Heart right ventricle (tissue), 16 donors: ENCODE results near the gene ZNF205. TPM values are rescaled to one million over a fixed set of nuclear protein-coding genes. Genes with fewer than 3 reads are reported as not detected.

Experiments
- ATAC-seq, 8 donors: fragments of 200-7000 bp; cut with Tn5 transposase; one replicate each; pipeline ENCODE4 v1.9.1; 2020; ENCODE audit warnings: mild to moderate bottlenecking in 8 of 8, moderate library complexity in 8 of 8, moderate number of reproducible peaks in 1 of 8
- DNase-seq, 2 donors: peaks; one replicate each; pipeline ENCODE4 v3.0.0-alpha.2; 2020
- H3K27ac ChIP-seq, 10 donors: fragments of 200-600 bp; sonication (generic) in 2 of 10; one replicate each; pipeline versions ENCODE4 v1.5.0 to v1.8.0; 2020 to 2022; ENCODE audit warnings: mild to moderate bottlenecking in 3 of 10
- H3K27me3 ChIP-seq, 7 donors: fragments of 200-600 bp; one replicate each; pipeline ENCODE4 v1.8.0; 2021 to 2022; ENCODE audit warnings: mild to moderate bottlenecking in 2 of 7
- H3K36me3 ChIP-seq, 9 donors: fragments of 200-600 bp; sonication (generic) in 1 of 9; one replicate each; pipeline versions ENCODE4 v1.5.0 to v1.8.0; 2020 to 2022; ENCODE audit warnings: mild to moderate bottlenecking in 2 of 9
- H3K4me1 ChIP-seq, 9 donors: fragments of 200-600 bp; sonication (generic) in 1 of 9; one replicate each; pipeline versions ENCODE4 v1.5.0 to v1.8.0; 2020 to 2022; ENCODE audit warnings: mild to moderate bottlenecking in 4 of 9
- H3K4me3 ChIP-seq, 10 donors: fragments of 200-600 bp; sonication (generic) in 2 of 10; one replicate each; pipeline versions ENCODE4 v1.5.0 to v1.8.0; 2020 to 2022; ENCODE audit warnings: mild to moderate bottlenecking in 7 of 10, moderate library complexity in 2 of 10
- H3K9me3 ChIP-seq, 11 donors: fragments of 200-600 bp in 10 of 11; sonication (generic) in 2 of 11; one replicate each; pipeline versions ENCODE4 v1.5.0 to v1.8.0; 2013 to 2022; ENCODE audit warnings: mild to moderate bottlenecking in 2 of 11, control low read depth in 1 of 11, moderate library complexity in 1 of 11
- CTCF ChIP-seq, 9 donors: fragments of 200-600 bp; sonication (generic) in 2 of 9; IDR thresholded peaks; one replicate each; pipeline versions ENCODE4 v1.5.0 to v1.8.0; 2021 to 2022; ENCODE audit warnings: antibody characterized with exemption in 9 of 9, mild to moderate bottlenecking in 5 of 9, moderate library complexity in 1 of 9
- WGBS, 2 donors: extraction: QIAGEN DNeasy Blood & Tissue Kit; methylation state at CpG; one replicate each; pipeline ENCODE4 v1.1.7; 2013; ENCODE audit warnings: inconsistent platforms in 1 of 2; 5-methylcytosine and 5-hydroxymethylcytosine counted together
- intact Hi-C, 10 donors: fragments of 100-400 bp; cut with DNase I; formaldehyde crosslinking; loops; one replicate each; pipeline versions ENCODE4 v1.11.1 to v1.14.2; 2022
- polyA plus RNA-seq, 2 donors: library from polyadenylated mRNA; stranded (reverse); fragments of 200-250 nt; gene quantifications; one replicate each; pipeline ENCODE4 v1.2.3, GENCODE V29; 2013
- total RNA-seq, 10 donors: library from RNA; stranded (reverse); fragmentation: NEBNext Ultra II Directional in 3 of 10; extraction: Animal tissue kit (Norgen Biotek cat#: 25700) in 3 of 10; gene quantifications; one replicate each; pipeline versions ENCODE4 v1.2.1 to v1.2.4, GENCODE V29; 2021 to 2023
- donor health status: Arrhythmogenic right ventricular cardiomyopathy.
- donor health status: ischemic (EF 13 %, LVEDD 7.1; RV severe dilation, severe dysfunction).
- donor health status: healthy with polysubstance abuse.
- donor health status: DM: no; HTN: yes; CAD: no.
- donor health status: DM: no; HTN: no; CAD: no.
- donor health status: ischemic (EF 25% LVEDD 6.9; RV normal size, moderate dysfunction).
- donor health status: ischemic (EF 25% LVEDD 5.7; RV mildly dilated, moderate dysfunction).
- donor health status: healthy.
- donor health status: DM: yes; HTN: yes; CAD: no.
- donor health status: Ischemic cardiomyopathy.
- donor health status: ischemic (EF 35%, LVEDD 5.7; RV mildly dilated, moderate dysfunction).
- donor health status: nonischemic (EF 11% LVEDD 7.7; RV severe dilation, severe dysfunction).
- donor health status: DM: yes; HTN: yes; CAD: no.
- donor health status: PGD.
- donor health status: ischemic (EF 29% LVEDD 5.4; RV normal size, mild dysfunction).
- donor health status: nonischemic (EF 23%, LVEDD 6.1; RV moderate dilation, normal function).

ZNF205 gene
- total and polyA plus RNA-seq, 12 donors, result 5.8 to 26.9 (median 8.0) TPM

- Histone ChIP-seq H3K4me1 (peaks cover 7 to 64% (median 47%) of the 10 kb centered on the region in 9 donors), H3K9me3 (no peaks in the 10 kb centered on the region), H3K36me3 (no peaks in the 10 kb centered on the region), H3K4me3 (peak overlapping the region in 6 of 10 donors; percentile 1 to 32 (median 13)), H3K27ac (peak overlapping the region; percentile 63 to 90 (median 84)), H3K27me3 (peaks cover 0 to 4% (median 0%) of the 10 kb centered on the region in 7 donors)
- no peak for TF ChIP-seq CTCF (IDR thresholded peaks at IDR 0.05)
- intact Hi-C loops, result loop anchor here in 2 of 10 donors (5.0 to 10.0 kb wide), 3 partner anchors 35 to 63 kb away; partner anchors contain the start of gene IL32 (in 1 of the 2)
- ATAC-seq (peak in 7 of 8 donors; percentile 3 to 75 (median 61)), DNase-seq (peak in 1 of 2 donors; percentile 77)
- 39 to 44% methylated on average over 27 of the region's 27 CpGs for WGBS, 2 donors
These were observed 10.4 kb upstream of the ZNF205 start for GRCh38 chr16:3101841-3102470.

- Histone ChIP-seq H3K27me3 (no peaks in the 10 kb centered on the region), H3K27ac (peak overlapping the region; percentile 63 to 97 (median 86)), H3K4me3 (peak overlapping the region; percentile 40 to 79 (median 66)), H3K4me1 (peaks cover 6 to 38% (median 32%) of the 10 kb centered on the region in 9 donors), H3K9me3 (no peaks in the 10 kb centered on the region), H3K36me3 (no peaks in the 10 kb centered on the region)
- TF ChIP-seq CTCF (IDR thresholded peaks at IDR 0.05), result peak in 1 of 9 donors; percentile 6
- peak; percentile 89 to 90 for DNase-seq
- WGBS, 2 donors, result 1% methylated on average over 69 to 74 of the region's 74 CpGs
- ATAC-seq, result peak; percentile 91 to 97 (median 94)
- intact Hi-C loops, result loop anchor here in 3 of 10 donors (2.0 to 10.0 kb wide), 3 partner anchors 18 to 58 kb away; no protein-coding TSS in a partner anchor
These were observed 6.0 kb upstream of the ZNF205 start for GRCh38 chr16:3106205-3106928.

- 15 to 18% methylated on average over 19 of the region's 19 CpGs for WGBS, 2 donors
- intact Hi-C loops, result loop anchor here in 2 of 10 donors (5.0 to 10.0 kb wide), 2 partner anchors 56 to 58 kb away; no protein-coding TSS in a partner anchor
These were observed 642 bp downstream of the ZNF205 start for GRCh38 chr16:3112881-3113574.

More at GRCh38 chr16:3112881-3113574, 642 bp downstream of the ZNF205 start:
- peak overlapping the region; percentile 18 to 93 (median 81) for H3K27ac ChIP-seq
- peak in 7 of 8 donors; percentile 23 to 58 (median 44) for ATAC-seq
- H3K4me1 ChIP-seq, result peaks cover 11 to 39% (median 29%) of the 10 kb centered on the region in 9 donors
- peak overlapping the region; percentile 64 to 97 (median 84) for H3K4me3 ChIP-seq
- no peak for TF ChIP-seq CTCF (IDR thresholded peaks at IDR 0.05)
- DNase-seq, result no peak
- H3K9me3 ChIP-seq, result no peaks in the 10 kb centered on the region
- no peaks in the 10 kb centered on the region for H3K27me3 ChIP-seq
- H3K36me3 ChIP-seq, result peaks cover 0 to 38% (median 4%) of the 10 kb centered on the region in 9 donors
